ENCODE measurements around the gene TPGS2. TPM values are rescaled to one million over a fixed set of nuclear protein-coding genes. Genes with fewer than 3 reads are reported as not detected.
A peak's percentile ranks its signal among the peaks of the same experiment; 100 is the strongest.

The TPGS2 gene
- total RNA-seq, 1 experiment from 2014 or later: 93.3 TPM

GRCh38 chr18:36811430-36811829 is 17.4 kb downstream of the TPGS2 start (continued):
- no peak for TF ChIP-seq JUND (IDR thresholded peaks at IDR 0.05)
- no peak for TF ChIP-seq RAD21 (IDR thresholded peaks at IDR 0.05; ENCODE audit: low read depth)
- no peak for TF ChIP-seq CBX3 (IDR thresholded peaks at IDR 0.05; ENCODE audit: low read depth)
- TF ChIP-seq SRF (IDR thresholded peaks at IDR 0.05; ENCODE audit: low read depth): no peak
- no peak for TF ChIP-seq YY1 (IDR thresholded peaks at IDR 0.05; ENCODE audit: extremely low read depth, insufficient replicate concordance, low read depth, low read length)
- no peak for TF ChIP-seq CTCF (IDR thresholded peaks at IDR 0.05 in 2 of 3, conservative IDR thresholded peaks at IDR 0.05 in 1 of 3; ENCODE audit: borderline replicate concordance in 1 of 3, insufficient read depth in 1 of 3, low read depth in 2 of 3, low read length in 2 of 3)
- TF ChIP-seq SP1 (IDR thresholded peaks at IDR 0.05; ENCODE audit: low read depth): no peak
- TF ChIP-seq ELF1 (IDR thresholded peaks at IDR 0.05; ENCODE audit: borderline replicate concordance, low read depth): no peak
- no peak for TF ChIP-seq EZH2phosphoT487 (IDR thresholded peaks at IDR 0.05; ENCODE audit: borderline replicate concordance)
- no peak for TF ChIP-seq POLR2A (IDR thresholded peaks at IDR 0.05; ENCODE audit: borderline replicate concordance, extremely low read depth, insufficient read depth, insufficient read length)
- no peak for TF ChIP-seq SIN3A (IDR thresholded peaks at IDR 0.05; ENCODE audit: low read depth)

DNA sequence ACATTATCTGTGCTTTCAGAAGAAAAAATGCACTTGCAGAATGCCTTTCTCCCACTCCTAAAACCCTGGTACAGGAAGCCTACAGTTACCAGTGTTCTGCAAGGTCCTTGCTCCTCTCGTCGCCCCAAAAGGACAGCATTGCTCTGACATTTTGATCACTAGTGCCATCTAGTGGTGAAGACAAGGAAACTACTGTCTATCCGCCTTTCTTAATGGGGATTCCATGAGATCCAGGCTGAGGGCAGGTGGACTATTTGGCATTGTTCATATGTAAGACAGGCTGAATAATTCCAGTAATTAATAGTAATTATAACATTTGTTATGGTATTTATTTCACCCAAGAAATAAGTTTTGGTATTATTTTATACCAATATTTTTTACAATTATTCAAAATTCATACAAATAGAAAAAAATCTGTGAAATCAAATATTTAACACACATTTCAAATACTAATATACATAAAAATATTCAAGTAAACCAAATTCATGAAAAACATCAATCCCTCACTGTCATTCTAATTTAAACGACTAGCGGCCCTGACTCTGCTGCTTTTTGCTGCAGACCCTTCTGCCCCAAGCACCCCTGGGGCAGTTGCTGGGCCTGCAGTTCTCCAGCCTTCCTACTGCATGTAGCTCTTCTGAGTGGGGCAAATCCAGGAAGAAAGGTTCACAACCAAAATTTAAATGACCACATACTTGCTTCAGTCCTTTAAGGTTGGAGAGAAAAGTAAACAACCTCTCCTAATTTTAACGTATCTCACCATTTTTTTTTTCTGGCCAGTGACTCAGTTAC is 19.0 kb downstream of the TPGS2 start:
- TF ChIP-seq RAD21 (IDR thresholded peaks at IDR 0.05; ENCODE audit: low read depth) (peak; percentile 53), EZH2phosphoT487 (IDR thresholded peaks at IDR 0.05; ENCODE audit: borderline replicate concordance) (no peak), ZFX (IDR thresholded peaks at IDR 0.05) (no peak), CTCF (IDR thresholded peaks at IDR 0.05 in 2 of 3, conservative IDR thresholded peaks at IDR 0.05 in 1 of 3; ENCODE audit: borderline replicate concordance in 1 of 3, insufficient read depth in 1 of 3, low read depth in 2 of 3, low read length in 2 of 3) (peak; percentile 51 to 79 (median 73); a peak in 5 of 6 replicates), SIN3A (IDR thresholded peaks at IDR 0.05; ENCODE audit: low read depth) (no peak), SRF (IDR thresholded peaks at IDR 0.05; ENCODE audit: low read depth) (no peak), CEBPB (IDR thresholded peaks at IDR 0.05; ENCODE audit: low read depth) (no peak), JUND (IDR thresholded peaks at IDR 0.05) (no peak), POLR2A (IDR thresholded peaks at IDR 0.05; ENCODE audit: borderline replicate concordance, extremely low read depth, insufficient read depth, insufficient read length) (no peak)
- RAD21 ChIA-PET (ENCODE audit: low non-redundant PET in 1 of 2, low total read pairs in 2 of 2, uncharacterized antibody in 2 of 2, unreplicated experiment in 2 of 2): no interaction called here
- peak; percentile 39 for DNase-seq (ENCODE audit: low read depth, low spot score)
- Histone ChIP-seq H3K79me2 (ENCODE audit: insufficient read depth, low read length) (no peaks in the 10 kb centered on the region; the same call in 1 of the 2 replicates), H3K9me2 (ENCODE audit: insufficient read depth) (no peaks in the 10 kb centered on the region), H3K9me3 (ENCODE audit: control insufficient read depth in 1 of 2, insufficient read depth in 1 of 2, low read depth in 1 of 2, low read length in 2 of 2) (no peaks in the 10 kb centered on the region), H3K4me2 (ENCODE audit: low read length) (no peak overlapping the region), H3K4me1 (ENCODE audit: control insufficient read depth in 1 of 2, insufficient read depth in 2 of 2, low read length in 2 of 2) (no peaks in the 10 kb centered on the region), H3K4me3 (replicated peaks in 1 of 2; ENCODE audit: low read depth in 1 of 2, low read length in 2 of 2) (no peak overlapping the region), H4K20me1 (ENCODE audit: insufficient read depth) (no peaks in the 10 kb centered on the region), H2AFZ (ENCODE audit: low read depth, low read length, poor library complexity, severe bottlenecking) (no peak overlapping the region), H3K9ac (ENCODE audit: low read length) (no peak overlapping the region), H3K27ac (ENCODE audit: low read depth, low read length) (no peak overlapping the region), H3K27me3 (ENCODE audit: insufficient read depth, low read length) (no peaks in the 10 kb centered on the region), H3K36me3 (ENCODE audit: control insufficient read depth in 1 of 2, insufficient read depth in 2 of 2, low read length in 2 of 2) (peaks cover 10 to 14% of the 10 kb centered on the region in 2 experiments; a peak in 3 of 4 replicates)
- ATAC-seq: peak; percentile 99
- CTCF ChIA-PET: no interaction called here
- POLR2A ChIA-PET: no interaction called here
- BruUV-seq (replicated peaks): no TSS peak
- intact Hi-C loops (cut with micrococcal nuclease): loop anchor here (1.0 to 5.0 kb wide), 3 partner anchors 40 to 712 kb away; no protein-coding TSS in a partner anchor

All from HCT116 (cell line).